Bronchial epithelial cell (primary cell): ENCODE results near the gene NDUFA3. TPM values are rescaled to one million over a fixed set of nuclear protein-coding genes. Genes with fewer than 3 reads are reported as not detected.

Experiments used
- DNase-seq: peaks from one replicate; pipeline ENCODE4 v3.0.0-alpha.2; 2010; ENCODE audit warnings: low read depth
- FAIRE-seq: peaks from 2 replicates; lab custom pipeline; 2011; peaks lifted over from hg19 to GRCh38; lab: Jason Lieb, UNC
- H3K27me3 ChIP-seq: 2 replicates; pipeline ENCODE4 v1.5.1; 2011; ENCODE audit warnings: low read length; ENCODE audit not compliant: control insufficient read depth, insufficient read depth
- H3K36me3 ChIP-seq: 2 replicates; pipeline ENCODE4 v1.5.1; 2011; ENCODE audit warnings: low read length; ENCODE audit not compliant: control insufficient read depth, insufficient read depth
- H3K4me3 ChIP-seq: 2 replicates; pipeline ENCODE4 v1.5.1; 2011; ENCODE audit warnings: mild to moderate bottlenecking, low read depth, low read length, control low read depth
- total RNA-seq: library from RNA; depleted of rRNA; stranded (reverse); fragments of >200 nt; gene quantifications from 2 replicates; pipeline ENCODE4 v1.2.1, GENCODE V29; 2014
- TF ChIP-seq, protein P1 (sequence below): IDR thresholded peaks from 2 replicates; pipeline ENCODE4 v1.5.1; 2011; ENCODE audit warnings: mild to moderate bottlenecking, moderate library complexity, low read length, control low read depth, inconsistent platforms; ENCODE audit not compliant: insufficient read depth, severe bottlenecking

The NDUFA3 gene
- total RNA-seq, 1 donor from 2014 or later: 6.1 TPM

- no peak for FAIRE-seq
- peaks cover 30% of the 10 kb centered on the region for H3K36me3 ChIP-seq
- no peak for DNase-seq
Observed at GRCh38 chr19:54124393-54124792, 21.7 kb downstream of the NDUFA3 start.

DNA sequence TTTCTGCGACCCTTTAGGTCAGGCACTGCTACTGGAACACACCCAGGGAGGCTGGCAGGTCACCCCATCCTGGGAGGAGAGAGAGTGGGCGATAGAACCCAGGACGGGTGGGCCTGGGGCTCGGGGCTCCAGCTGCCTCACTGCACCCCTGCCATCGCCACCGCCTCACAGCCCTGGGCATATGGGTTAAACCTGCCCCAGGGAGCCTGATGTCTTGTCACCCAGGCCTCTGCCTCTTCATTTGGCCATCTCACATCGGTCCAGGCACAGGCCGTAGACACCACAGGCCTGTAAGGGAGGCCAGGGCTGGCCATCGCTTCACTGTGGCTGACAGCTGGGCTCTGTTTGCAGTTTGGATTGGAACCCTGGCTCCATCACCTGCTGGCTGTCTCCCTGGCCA, 23.1 kb downstream of the NDUFA3 start:
- H3K27me3 ChIP-seq: no peaks in the 10 kb centered on the region
- DNase-seq: no peak
- H3K36me3 ChIP-seq: peaks cover 29% of the 10 kb centered on the region
- TF ChIP-seq, protein P1, sequence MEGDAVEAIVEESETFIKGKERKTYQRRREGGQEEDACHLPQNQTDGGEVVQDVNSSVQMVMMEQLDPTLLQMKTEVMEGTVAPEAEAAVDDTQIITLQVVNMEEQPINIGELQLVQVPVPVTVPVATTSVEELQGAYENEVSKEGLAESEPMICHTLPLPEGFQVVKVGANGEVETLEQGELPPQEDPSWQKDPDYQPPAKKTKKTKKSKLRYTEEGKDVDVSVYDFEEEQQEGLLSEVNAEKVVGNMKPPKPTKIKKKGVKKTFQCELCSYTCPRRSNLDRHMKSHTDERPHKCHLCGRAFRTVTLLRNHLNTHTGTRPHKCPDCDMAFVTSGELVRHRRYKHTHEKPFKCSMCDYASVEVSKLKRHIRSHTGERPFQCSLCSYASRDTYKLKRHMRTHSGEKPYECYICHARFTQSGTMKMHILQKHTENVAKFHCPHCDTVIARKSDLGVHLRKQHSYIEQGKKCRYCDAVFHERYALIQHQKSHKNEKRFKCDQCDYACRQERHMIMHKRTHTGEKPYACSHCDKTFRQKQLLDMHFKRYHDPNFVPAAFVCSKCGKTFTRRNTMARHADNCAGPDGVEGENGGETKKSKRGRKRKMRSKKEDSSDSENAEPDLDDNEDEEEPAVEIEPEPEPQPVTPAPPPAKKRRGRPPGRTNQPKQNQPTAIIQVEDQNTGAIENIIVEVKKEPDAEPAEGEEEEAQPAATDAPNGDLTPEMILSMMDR: no peak
- H3K4me3 ChIP-seq: no peak overlapping the region
- no peak for FAIRE-seq

More at GRCh38 chr19:54124393-54124792, 21.7 kb downstream of the NDUFA3 start:
- H3K27me3 ChIP-seq: no peaks in the 10 kb centered on the region
- TF ChIP-seq, protein P1: no peak
- H3K4me3 ChIP-seq: no peak overlapping the region

- TF ChIP-seq, protein P1: no peak
- DNase-seq (no peak), FAIRE-seq (no peak)
- peaks cover 25% of the 10 kb centered on the region for H3K36me3 ChIP-seq
- H3K27me3 ChIP-seq: no peaks in the 10 kb centered on the region
- no peak overlapping the region for H3K4me3 ChIP-seq
Observed at GRCh38 chr19:54127688-54128440, 25.2 kb downstream of the NDUFA3 start.

DNA sequence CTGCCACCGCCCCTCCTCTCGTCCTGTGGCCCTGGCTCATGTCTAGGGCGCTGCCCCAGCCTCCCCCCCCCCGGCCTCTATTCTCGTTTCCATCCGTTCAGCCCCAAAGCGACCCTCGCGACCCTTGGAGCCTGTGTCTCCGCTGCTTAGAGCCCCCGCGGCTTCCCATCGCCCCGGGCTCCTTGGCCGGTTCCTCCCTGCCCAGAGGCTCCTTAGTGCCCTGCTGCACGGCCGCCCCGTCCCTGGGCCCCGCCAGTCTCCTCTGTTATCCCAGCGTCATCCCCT, 25.7 kb downstream of the NDUFA3 start:
- no peak overlapping the region for H3K4me3 ChIP-seq
- FAIRE-seq (no peak), DNase-seq (no peak)
- TF ChIP-seq, protein P1: no peak
- no peaks in the 10 kb centered on the region for H3K27me3 ChIP-seq
- peaks cover 21% of the 10 kb centered on the region for H3K36me3 ChIP-seq

GRCh38 chr19:54128796-54129616, 26.4 kb downstream of the NDUFA3 start:
- Histone ChIP-seq H3K36me3 (peaks cover 18% of the 10 kb centered on the region), H3K4me3 (no peak overlapping the region), H3K27me3 (no peaks in the 10 kb centered on the region)
- FAIRE-seq: no peak
- TF ChIP-seq, protein P1: no peak
- DNase-seq: no peak
